Endothelial cell of umbilical vein (primary cell): ENCODE measurements around the gene SP140L. TPM values are rescaled to one million over a fixed set of nuclear protein-coding genes. Genes with fewer than 3 reads are reported as not detected.

Experiments
- BruUV-seq: library from RNA; stranded (reverse); fragments of 400-500 nt; replicated peaks from 2 replicates; lab custom pipeline; 2021; lab: Mats Ljungman, UMichigan
- CTCF ChIA-PET: fragments of 300-600, 350-600 bp; sonication (Branson Sonifier 250); formaldehyde crosslinking; loops from one replicate; lab custom pipeline; 2021; ENCODE audit warnings: antibody characterized with exemption, inconsistent platforms; lab: Charles Lee
- POLR2A ChIA-PET: fragments of 300-600, 350-600 bp; sonication (Branson Sonifier 250); formaldehyde crosslinking; loops from one replicate; lab custom pipeline; 2021; ENCODE audit warnings: antibody characterized with exemption, inconsistent platforms; lab: Charles Lee
- DNase-seq: peaks from one replicate; pipeline ENCODE4 v3.0.0-alpha.2; 2011; ENCODE audit warnings: low read depth, low spot score
- FAIRE-seq: peaks from 2 replicates; lab custom pipeline; 2011; peaks lifted over from hg19 to GRCh38; lab: Jason Lieb, UNC
- H2AFZ ChIP-seq: 2 replicates; pipeline ENCODE4 v1.6.0; 2012; ENCODE audit warnings: low read depth, low read length, control low read depth, inconsistent platforms
- H3K27ac ChIP-seq: 2 replicates; pipeline ENCODE4 v1.5.1; 2011; ENCODE audit warnings: low read depth, mild to moderate bottlenecking, control low read depth, low read length, moderate library complexity; ENCODE audit not compliant: insufficient read depth
- H3K27me3 ChIP-seq, 2 experiments: 2 replicates each; pipeline versions ENCODE4 v1.6.0 to v1.6.1; 2011; ENCODE audit warnings: low read length in 2 of 2, mixed read lengths in 1 of 2; ENCODE audit not compliant: control insufficient read depth in 2 of 2, insufficient read depth in 2 of 2
- H3K36me3 ChIP-seq, 2 experiments: 2 replicates in 1 of 2; 3 replicates in 1 of 2; pipeline ENCODE4 v1.5.1; 2011; ENCODE audit warnings: low read length in 2 of 2, mild to moderate bottlenecking in 1 of 2, moderate library complexity in 1 of 2; ENCODE audit not compliant: control insufficient read depth in 2 of 2, insufficient read depth in 2 of 2; ENCODE audit errors: extremely low read depth in 1 of 2
- H3K4me1 ChIP-seq: 3 replicates; pipeline ENCODE4 v1.5.1; 2011; ENCODE audit warnings: mild to moderate bottlenecking, low read length; ENCODE audit not compliant: control insufficient read depth, insufficient read depth; ENCODE audit errors: extremely low read depth
- H3K4me2 ChIP-seq: 2 replicates; pipeline ENCODE4 v1.6.1; 2011; ENCODE audit warnings: low read length, control low read depth, mixed read lengths; ENCODE audit not compliant: insufficient read depth
- H3K4me3 ChIP-seq, 3 experiments: fragments of 200-600 bp in 1 of 3; sonication (generic), shearing (Covaris generic) in 1 of 3; replicated peaks in 1 of 3; 2 replicates each; pipeline ENCODE4 v1.5.1; 2011 to 2016; ENCODE audit warnings: control low read depth in 3 of 3, low read length in 3 of 3, mild to moderate bottlenecking in 2 of 3, inconsistent platforms in 1 of 3, low read depth in 1 of 3, moderate library complexity in 1 of 3; ENCODE audit not compliant: insufficient read depth in 1 of 3
- H3K79me2 ChIP-seq: 2 replicates; pipeline ENCODE4 v1.6.0; 2012; ENCODE audit warnings: low read length, inconsistent platforms; ENCODE audit not compliant: control insufficient read depth, insufficient read depth
- H3K9ac ChIP-seq: replicated peaks from 2 replicates; pipeline ENCODE3; 2011; ENCODE audit warnings: low read length, control low read depth; ENCODE audit not compliant: insufficient read depth; ENCODE audit errors: extremely low read depth
- H3K9me1 ChIP-seq: replicated peaks from 3 replicates; pipeline ENCODE4 v1.6.0; 2011; ENCODE audit warnings: mild to moderate bottlenecking, low read length; ENCODE audit not compliant: control insufficient read depth, insufficient read depth; ENCODE audit errors: extremely low read depth
- H3K9me3 ChIP-seq: replicated peaks from 2 replicates; pipeline ENCODE4 v1.5.1; 2012; ENCODE audit warnings: low read length, inconsistent platforms; ENCODE audit not compliant: control insufficient read depth, insufficient read depth
- H4K20me1 ChIP-seq: replicated peaks from 2 replicates; pipeline ENCODE3; 2011; ENCODE audit warnings: mild to moderate bottlenecking, low read length; ENCODE audit not compliant: control insufficient read depth, insufficient read depth; ENCODE audit errors: extremely low read depth
- EZH2 ChIP-seq: IDR thresholded peaks from 2 replicates; pipeline ENCODE4 v1.6.1; 2012; ENCODE audit warnings: borderline replicate concordance, low read depth, mild to moderate bottlenecking, moderate library complexity, low read length, inconsistent platforms; ENCODE audit not compliant: severe bottlenecking
- GATA2 ChIP-seq: IDR thresholded peaks from 2 replicates; pipeline ENCODE4 v1.7.0; 2011; ENCODE audit warnings: low read depth, mild to moderate bottlenecking, moderate library complexity, mixed read lengths, low read length; ENCODE audit not compliant: insufficient read length, insufficient read depth
- MAX ChIP-seq: IDR thresholded peaks from 2 replicates; pipeline ENCODE4 v1.6.1; 2011; ENCODE audit not compliant: insufficient read depth, insufficient read length
- POLR2A ChIP-seq: IDR thresholded peaks from 2 replicates; pipeline ENCODE4 v1.6.1; 2012; ENCODE audit warnings: low read depth, mild to moderate bottlenecking, control low read depth, low read length
- dilution Hi-C: fragments of 300-500 bp; cut with MboI; formaldehyde crosslinking; loops from one replicate; pipeline ENCODE4 v1.15.0; 2019; ENCODE audit warnings: low sequenced_read_pairs; ENCODE audit not compliant: extremely low pct_ligation_motif_present
- intact Hi-C: fragments of 100-400 bp; cut with micrococcal nuclease; formaldehyde crosslinking; loops from one replicate; pipeline ENCODE4 v1.10.0; 2022
- polyA plus RNA-seq, 4 experiments: library from polyadenylated mRNA; depleted of rRNA in 3 of 4; stranded (reverse) in 3 of 4; unstranded in 1 of 4; fragments of >200 nt; gene quantifications; 2 replicates each; pipeline versions ENCODE4 v1.2.1 to v1.2.3, GENCODE V29; 2011 to 2012; ENCODE audit warnings: missing spikeins in 1 of 4
- total RNA-seq: library from RNA; stranded (reverse); gene quantifications from 2 replicates; pipeline ENCODE4 v1.2.3, GENCODE V29; 2021
- TF ChIP-seq, protein P1 (sequence below), 2 donors: IDR thresholded peaks; 1 replicate in 1 of 2; 2 replicates in 1 of 2; pipeline ENCODE4 v1.5.1; 2011; ENCODE audit warnings: low read length in 2 of 2, mild to moderate bottlenecking in 2 of 2, moderate library complexity in 2 of 2, control low read depth in 1 of 2, inconsistent platforms in 1 of 2, low read depth in 1 of 2; ENCODE audit not compliant: insufficient read depth in 1 of 2; ENCODE audit errors: extremely low read depth in 1 of 2

SP140L gene
- total and polyA plus RNA-seq, 2 donors (not counting 3 experiments of a cell fraction or from before 2014, with no cell fraction given): 16.0 to 27.3 TPM

GRCh38 chr2:230417436-230417835 is 90.4 kb downstream of the SP140L start:
- H3K4me2 ChIP-seq: peak overlapping the region; percentile 93
- H3K4me3 ChIP-seq: peak overlapping the region; percentile 25 to 95 (median 79)
- H3K9me3 ChIP-seq: no peaks in the 10 kb centered on the region
- intact Hi-C loops: no loop called here
- no peaks in the 10 kb centered on the region for H3K9me1 ChIP-seq
- dilution Hi-C loops: no loop called here
- peaks cover 41% of the 10 kb centered on the region for H3K4me1 ChIP-seq
- ChIA-PET CTCF (interaction anchor here (1.1 to 1.7 kb wide), 3 partner anchors 10 to 45 kb away, joined by 3 to 4 read pairs (median 3); no protein-coding TSS in a partner anchor), POLR2A (no interaction called here)
- TF ChIP-seq MAX: no peak
- TF ChIP-seq GATA2: no peak
- TF ChIP-seq EZH2: no peak
- TF ChIP-seq, protein P1, sequence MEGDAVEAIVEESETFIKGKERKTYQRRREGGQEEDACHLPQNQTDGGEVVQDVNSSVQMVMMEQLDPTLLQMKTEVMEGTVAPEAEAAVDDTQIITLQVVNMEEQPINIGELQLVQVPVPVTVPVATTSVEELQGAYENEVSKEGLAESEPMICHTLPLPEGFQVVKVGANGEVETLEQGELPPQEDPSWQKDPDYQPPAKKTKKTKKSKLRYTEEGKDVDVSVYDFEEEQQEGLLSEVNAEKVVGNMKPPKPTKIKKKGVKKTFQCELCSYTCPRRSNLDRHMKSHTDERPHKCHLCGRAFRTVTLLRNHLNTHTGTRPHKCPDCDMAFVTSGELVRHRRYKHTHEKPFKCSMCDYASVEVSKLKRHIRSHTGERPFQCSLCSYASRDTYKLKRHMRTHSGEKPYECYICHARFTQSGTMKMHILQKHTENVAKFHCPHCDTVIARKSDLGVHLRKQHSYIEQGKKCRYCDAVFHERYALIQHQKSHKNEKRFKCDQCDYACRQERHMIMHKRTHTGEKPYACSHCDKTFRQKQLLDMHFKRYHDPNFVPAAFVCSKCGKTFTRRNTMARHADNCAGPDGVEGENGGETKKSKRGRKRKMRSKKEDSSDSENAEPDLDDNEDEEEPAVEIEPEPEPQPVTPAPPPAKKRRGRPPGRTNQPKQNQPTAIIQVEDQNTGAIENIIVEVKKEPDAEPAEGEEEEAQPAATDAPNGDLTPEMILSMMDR (IDR thresholded peaks at IDR 0.05; ENCODE audit: extremely low read depth in 1 of 2, insufficient read depth in 1 of 2, low read depth in 1 of 2, low read length in 2 of 2): no peak
- no peak for TF ChIP-seq POLR2A
- BruUV-seq: no TSS peak
- H3K27ac ChIP-seq: peak overlapping the region; percentile 65
- DNase-seq (no peak), FAIRE-seq (peak; percentile 42)
- H4K20me1 ChIP-seq: peaks cover 3% of the 10 kb centered on the region
- peaks cover 62% of the 10 kb centered on the region for H3K79me2 ChIP-seq
- peak overlapping the region; percentile 83 for H3K9ac ChIP-seq
- H3K27me3 ChIP-seq: no peaks in the 10 kb centered on the region
- H2AFZ ChIP-seq: no peak overlapping the region
- H3K36me3 ChIP-seq: no peaks in the 10 kb centered on the region
